ENCODE data around the gene SERPINB1.
"Not testable (repeated sequence)": the region's sequence is repeated elsewhere in the genome, so short reads cannot be mapped to it uniquely, and the experiment has no call there.

Gene SERPINB1

GRCh38 chr6:2841264-2842138 is at the start of gene SERPINB1:
TSS of gene SERPINB1 (minus strand) at chr6:2841863. CDS start at chr6:2840586, 1,277 bp downstream.
- peak; percentile 48 for DNase-seq (ENCODE audit: low spot score)

- no peak for DNase-seq (ENCODE audit: low spot score)
Observed at GRCh38 chr6:2890976-2891767, 49.5 kb upstream of the SERPINB1 start.

DNA sequence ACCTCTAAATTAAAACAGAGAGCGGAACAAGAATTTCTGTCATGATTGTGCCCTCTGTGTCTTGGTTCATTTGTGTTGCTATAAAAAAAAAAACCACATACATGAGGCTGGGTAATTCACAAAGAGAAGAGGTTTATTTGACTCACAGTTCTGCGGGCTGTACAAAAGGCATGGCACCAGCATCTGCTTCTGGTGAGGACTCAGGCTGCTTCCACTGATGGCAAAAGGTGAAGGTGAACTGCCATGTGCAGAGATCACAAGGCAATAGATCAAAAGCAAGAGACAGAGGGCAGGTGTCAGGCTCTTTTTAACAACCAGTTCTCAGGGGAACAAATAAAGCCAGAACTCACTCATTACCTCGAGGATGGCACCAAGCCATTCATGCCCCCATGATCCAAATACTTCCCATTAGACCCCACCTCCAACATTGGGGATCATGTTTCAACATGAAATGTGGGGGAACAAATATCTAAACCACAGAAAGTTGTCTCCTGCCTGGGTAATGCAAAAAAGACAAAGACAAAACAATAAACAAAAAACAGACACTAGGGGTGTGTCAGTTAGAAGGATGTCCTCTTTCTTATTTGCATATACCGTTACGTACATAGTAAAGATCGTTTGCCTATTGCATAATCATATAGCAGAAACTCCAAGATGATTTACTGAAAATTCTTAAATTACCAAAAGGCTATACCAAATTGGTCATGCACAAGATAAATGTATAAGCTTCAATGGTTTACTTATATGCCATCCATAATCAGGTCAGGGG is 44.5 kb upstream of the SERPINB1 start:
- DNase-seq (ENCODE audit: low spot score): no peak

GRCh38 chr6:2884804-2885203 is 43.1 kb upstream of the SERPINB1 start:
- no peak for DNase-seq (ENCODE audit: low spot score)

GRCh38 chr6:2883673-2884072 is 42.0 kb upstream of the SERPINB1 start:
- no peak for DNase-seq (ENCODE audit: low spot score)

DNA sequence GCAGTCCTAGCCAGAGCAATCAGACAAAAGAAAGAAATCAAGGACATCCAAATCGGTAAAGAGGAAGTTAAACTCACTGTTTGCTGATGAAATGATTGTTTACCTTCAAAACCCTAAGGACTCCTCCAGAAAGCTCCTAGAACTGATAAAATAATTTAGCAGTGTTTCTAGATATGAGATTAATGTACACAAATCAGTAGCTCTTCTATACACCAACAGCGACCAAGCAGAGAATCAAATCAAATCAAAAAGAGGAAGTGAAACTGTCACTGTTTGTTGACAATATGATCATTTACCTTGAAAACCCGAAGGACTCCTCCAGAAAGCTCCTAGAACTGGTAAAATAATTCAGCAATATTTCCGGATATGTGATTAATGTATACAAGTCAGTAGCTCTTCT is 39.8 kb upstream of the SERPINB1 start:
- no peak for DNase-seq (ENCODE audit: low spot score)

DNA sequence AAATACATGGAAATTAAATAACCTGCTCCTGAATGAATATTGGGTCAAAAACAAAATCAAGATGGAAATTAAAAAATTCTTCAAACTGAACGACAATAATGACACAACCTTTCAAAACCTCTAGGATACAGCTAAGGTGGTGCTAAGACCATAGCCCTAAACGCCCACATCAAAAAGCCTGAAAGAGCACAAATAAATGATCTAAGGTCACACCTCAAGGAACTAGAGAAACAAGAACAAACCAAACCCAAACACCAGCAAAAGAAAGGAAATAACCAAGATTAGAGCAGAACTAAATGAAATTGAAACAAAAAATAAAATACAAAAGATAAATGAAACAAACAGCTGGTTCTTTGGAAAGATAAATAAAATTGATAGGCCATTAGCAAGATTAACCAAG is 38.5 kb upstream of the SERPINB1 start:
- DNase-seq (ENCODE audit: low spot score): not testable (repeated sequence)

DNA sequence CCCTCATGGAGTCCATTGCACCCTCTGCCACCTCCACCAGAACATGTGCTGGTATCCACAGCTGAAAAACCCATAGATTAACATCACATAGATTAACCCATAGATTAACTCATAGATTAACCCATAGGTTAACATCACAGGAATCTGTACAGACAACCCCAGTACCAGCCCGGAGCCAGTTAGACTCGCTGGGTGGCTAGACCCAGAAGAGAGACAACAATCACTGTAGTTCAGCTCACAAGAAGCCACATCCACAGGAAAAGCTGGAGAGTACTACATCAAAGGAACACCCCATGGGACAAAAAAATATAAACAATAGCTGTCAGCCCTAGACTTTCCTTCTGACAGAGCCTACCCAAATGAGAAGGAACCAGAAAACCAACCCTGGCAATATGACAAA is 36.3 kb upstream of the SERPINB1 start:
- no peak for DNase-seq (ENCODE audit: low spot score)

GRCh38 chr6:2877057-2877882 is 35.6 kb upstream of the SERPINB1 start:
- DNase-seq (ENCODE audit: low spot score): no peak

DNA sequence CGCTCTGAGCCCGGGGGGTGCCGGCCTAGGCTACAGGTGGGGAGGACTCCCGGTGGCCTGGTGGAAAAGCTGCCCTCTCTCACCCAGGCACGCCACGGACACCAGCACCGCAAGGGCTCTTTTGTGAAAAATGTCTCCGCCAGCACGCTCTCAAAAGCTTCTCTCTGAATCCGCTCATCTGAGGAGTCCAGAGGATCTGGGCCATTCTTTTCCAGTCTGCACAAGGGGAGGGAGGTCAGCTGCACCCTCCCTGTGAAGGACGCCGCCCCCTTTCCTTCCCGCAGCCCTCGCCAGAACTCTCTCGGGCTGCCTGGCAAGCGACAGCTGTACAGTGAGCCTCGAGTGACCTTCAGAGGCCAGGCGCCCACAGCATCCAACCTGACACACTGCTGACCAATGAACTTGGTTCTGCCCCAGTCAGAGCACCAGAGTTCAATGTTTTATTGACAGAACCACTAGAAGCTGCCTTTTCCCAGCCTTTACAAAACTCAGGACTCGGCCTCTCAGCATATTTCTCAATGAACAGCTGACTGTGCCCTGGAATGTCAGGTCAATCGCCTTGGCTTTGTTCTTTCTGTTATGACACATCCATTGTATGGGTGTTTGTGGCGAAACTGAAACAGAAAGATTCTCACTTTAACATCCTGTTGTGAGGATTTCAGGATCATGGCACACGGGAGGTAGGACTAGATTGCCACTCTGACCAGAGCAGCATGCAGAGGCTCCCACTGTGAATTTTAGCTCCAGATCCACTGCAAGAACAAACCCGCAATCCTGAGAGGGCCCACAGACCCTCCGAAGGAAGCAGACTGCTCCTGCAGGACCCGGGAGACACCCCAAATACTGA is 34.8 kb upstream of the SERPINB1 start:
- peak; percentile 53 for DNase-seq (ENCODE audit: low spot score)

DNA sequence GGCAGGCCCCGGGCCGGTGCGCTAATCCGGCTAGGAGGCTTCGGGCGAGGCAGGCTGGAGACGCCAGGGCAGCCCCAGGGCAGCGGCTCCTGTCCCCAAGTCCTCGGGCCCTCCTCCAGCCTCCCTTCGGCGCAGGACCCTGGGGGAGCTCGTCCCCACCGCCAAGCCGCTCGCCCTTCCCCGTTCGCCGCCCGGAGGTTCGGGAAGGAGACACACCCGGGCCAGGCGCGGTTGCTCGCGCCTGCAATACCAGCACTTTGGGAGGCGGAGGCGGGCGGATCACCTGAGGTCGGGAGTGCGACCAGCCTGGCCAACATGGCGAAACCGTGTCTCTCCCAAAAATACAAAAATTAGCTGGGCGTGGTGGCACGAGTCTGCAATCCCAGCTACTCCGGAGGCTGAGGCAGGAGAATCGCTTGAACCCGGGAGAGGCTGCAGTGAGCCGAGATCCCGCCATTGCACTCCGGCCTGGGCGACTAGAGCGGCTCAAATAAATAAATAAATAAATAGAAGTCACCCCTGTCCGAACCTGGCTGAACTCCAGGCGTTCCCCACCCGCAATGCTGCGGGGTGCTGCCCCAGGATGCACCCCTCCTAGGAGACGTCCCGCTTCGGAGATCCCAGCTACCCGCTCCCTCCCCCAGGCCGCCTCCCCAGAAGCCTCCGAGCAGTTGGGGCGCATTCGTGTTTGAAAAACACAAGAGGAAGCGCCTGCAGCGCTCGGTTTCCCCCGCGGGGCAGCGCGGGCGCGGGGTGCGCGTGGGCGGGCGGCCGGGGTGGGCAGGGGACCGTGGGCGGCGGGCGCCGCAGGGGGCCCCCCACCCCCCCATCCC is 33.9 kb upstream of the SERPINB1 start:
- DNase-seq (ENCODE audit: low spot score): peak; percentile 36

DNA sequence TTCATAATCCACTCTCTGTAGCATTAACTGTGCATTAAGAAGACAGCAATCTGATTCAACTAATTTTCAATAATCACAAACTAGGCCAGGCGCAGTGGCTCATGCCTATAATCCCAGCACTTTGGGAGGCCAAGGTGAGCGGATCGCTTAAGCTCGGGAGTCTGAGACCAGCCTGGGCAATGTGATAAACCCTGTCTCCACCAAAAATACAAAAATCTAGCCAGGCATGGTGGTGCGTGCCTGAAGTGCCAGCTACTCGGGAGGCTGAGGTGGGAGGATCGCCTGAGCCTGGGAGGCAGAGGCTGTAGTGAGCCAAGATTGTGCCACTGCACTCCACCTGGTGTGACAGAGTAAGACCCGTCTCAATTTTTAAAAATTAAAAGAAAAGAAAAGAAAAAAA is 32.0 kb upstream of the SERPINB1 start:
- no peak for DNase-seq (ENCODE audit: low spot score)

- DNase-seq (ENCODE audit: low spot score): no peak
Observed at GRCh38 chr6:2872423-2873358, 31.0 kb upstream of the SERPINB1 start.

GRCh38 chr6:2871953-2872352 is 30.3 kb upstream of the SERPINB1 start:
- DNase-seq (ENCODE audit: low spot score): no peak

GRCh38 chr6:2871102-2871501 is 29.4 kb upstream of the SERPINB1 start:
- no peak for DNase-seq (ENCODE audit: low spot score)

- no peak for DNase-seq (ENCODE audit: low spot score)
Observed at GRCh38 chr6:2870046-2870636, 28.5 kb upstream of the SERPINB1 start.

DNA sequence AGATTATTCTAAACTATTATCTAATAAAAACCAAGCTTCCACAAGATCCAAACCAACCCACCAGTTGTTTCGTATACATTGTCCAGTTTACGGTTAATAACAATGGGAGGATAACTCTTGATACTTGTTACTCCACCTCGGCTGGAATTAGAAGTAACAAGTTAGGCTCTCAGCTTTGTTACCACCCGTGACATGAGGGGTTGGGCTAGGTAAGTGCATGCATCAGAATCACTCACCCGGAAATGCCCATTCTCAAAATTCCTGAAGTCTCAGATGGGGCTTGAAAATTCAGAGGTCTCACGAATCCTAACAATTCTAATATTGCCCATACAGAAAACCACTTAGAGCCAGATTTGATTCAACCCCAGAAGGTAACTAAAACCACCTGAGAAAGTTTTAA is 27.0 kb upstream of the SERPINB1 start:
- DNase-seq (ENCODE audit: low spot score): no peak

Data from cerebellar cortex (tissue), 1 donor.